SK-N-SH treated with all-trans-retinoic acid at 6 μM for 48 hours (cell line): ENCODE data around the gene CLUH.

Source experiments
- ARNTL ChIP-seq: fragments of 450-650 bp; formaldehyde crosslinking; IDR thresholded peaks from 2 replicates; pipeline ENCODE4 v1.5.0; 2020; ENCODE audit warnings: low read depth, mild to moderate bottlenecking, moderate library complexity, borderline replicate concordance
- BACH2 ChIP-seq: fragments of 250-450 bp; sonication (Bioruptor Pico); IDR thresholded peaks from 2 replicates; pipeline ENCODE4 v1.9.0; 2021; ENCODE audit warnings: mild to moderate bottlenecking, borderline replicate concordance
- CSDC2 ChIP-seq: fragments of 250-450 bp; sonication (Bioruptor Pico); IDR thresholded peaks from 2 replicates; pipeline ENCODE4 v1.5.0; 2020; ENCODE audit warnings: mild to moderate bottlenecking, moderate library complexity
- ISL1 ChIP-seq: fragments of 250-450 bp; sonication (Bioruptor Pico); IDR thresholded peaks from 2 replicates; pipeline ENCODE4 v2.1.2; 2022; ENCODE audit warnings: mild to moderate bottlenecking, moderate library complexity
- PATZ1 ChIP-seq: fragments of 250-450 bp; sonication (Bioruptor Pico); IDR thresholded peaks from 2 replicates; pipeline ENCODE4 v1.8.0; 2020; ENCODE audit warnings: mild to moderate bottlenecking, moderate library complexity, borderline replicate concordance
- PPARA ChIP-seq: fragments of 250-450 bp; sonication (Bioruptor Pico); IDR thresholded peaks from 2 replicates; pipeline ENCODE4 v1.5.0; 2020; ENCODE audit warnings: mild to moderate bottlenecking, borderline replicate concordance
- RARB ChIP-seq: fragments of 250-450 bp; sonication (Bioruptor Pico); IDR thresholded peaks from 2 replicates; pipeline ENCODE4 v1.8.0; 2021; ENCODE audit warnings: mild to moderate bottlenecking, moderate library complexity
- SNAI2 ChIP-seq: fragments of 250-450 bp; sonication (Bioruptor Pico); IDR thresholded peaks from 2 replicates; pipeline ENCODE4 v1.5.0; 2020; ENCODE audit warnings: mild to moderate bottlenecking, moderate library complexity
- TSHZ2 ChIP-seq: fragments of 250-450 bp; sonication (Bioruptor Pico); IDR thresholded peaks from 2 replicates; pipeline ENCODE4 v1.5.0; 2020; ENCODE audit warnings: mild to moderate bottlenecking, moderate library complexity
- ZFP3 ChIP-seq: fragments of 250-450 bp; sonication (Bioruptor Pico); IDR thresholded peaks from 2 replicates; pipeline ENCODE4 v1.5.0; 2020; ENCODE audit warnings: mild to moderate bottlenecking, moderate library complexity
- ZFP30 ChIP-seq: fragments of 450-650 bp; formaldehyde crosslinking; IDR thresholded peaks from 2 replicates; pipeline ENCODE4 v1.5.0; 2022; ENCODE audit warnings: mild to moderate bottlenecking, moderate library complexity
- TF ChIP-seq, protein P1 (sequence below): fragments of 250-450 bp; sonication (Bioruptor Pico); IDR thresholded peaks from 2 replicates; pipeline ENCODE4 v1.5.1; 2020; ENCODE audit warnings: low read depth, mild to moderate bottlenecking, moderate library complexity

- TF ChIP-seq PPARA (CRISPR knock-in tag) (no peak), ZFP3 (CRISPR knock-in tag) (no peak), ARNTL (CRISPR knock-in tag) (no peak), CSDC2 (CRISPR knock-in tag) (no peak), PATZ1 (no peak), ZFP30 (no peak), SNAI2 (CRISPR knock-in tag) (no peak), TSHZ2 (CRISPR knock-in tag) (no peak), ISL1 (CRISPR knock-in tag) (no peak), RARB (no peak), BACH2 (CRISPR knock-in tag) (no peak)
- TF ChIP-seq, protein P1, sequence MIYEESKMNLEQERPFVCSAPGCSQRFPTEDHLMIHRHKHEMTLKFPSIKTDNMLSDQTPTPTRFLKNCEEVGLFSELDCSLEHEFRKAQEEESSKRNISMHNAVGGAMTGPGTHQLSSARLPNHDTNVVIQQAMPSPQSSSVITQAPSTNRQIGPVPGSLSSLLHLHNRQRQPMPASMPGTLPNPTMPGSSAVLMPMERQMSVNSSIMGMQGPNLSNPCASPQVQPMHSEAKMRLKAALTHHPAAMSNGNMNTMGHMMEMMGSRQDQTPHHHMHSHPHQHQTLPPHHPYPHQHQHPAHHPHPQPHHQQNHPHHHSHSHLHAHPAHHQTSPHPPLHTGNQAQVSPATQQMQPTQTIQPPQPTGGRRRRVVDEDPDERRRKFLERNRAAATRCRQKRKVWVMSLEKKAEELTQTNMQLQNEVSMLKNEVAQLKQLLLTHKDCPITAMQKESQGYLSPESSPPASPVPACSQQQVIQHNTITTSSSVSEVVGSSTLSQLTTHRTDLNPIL (CRISPR knock-in tag): no peak
Observed at GRCh38 chr17:2751491-2751890, 39.9 kb upstream of the CLUH start.
